GM13976 (cell line): Measurements from ENCODE around the gene JAZF1.
"Not testable (repeated sequence)": the region's sequence is repeated elsewhere in the genome, so short reads cannot be mapped to it uniquely, and the experiment has no call there.

Experiments used
- DNase-seq: peaks from one replicate; pipeline ENCODE4 v3.0.0; 2012; ENCODE audit warnings: low spot score
- CTCF ChIP-seq: IDR thresholded peaks from 2 replicates; pipeline ENCODE4 v1.5.1; 2012; ENCODE audit warnings: borderline replicate concordance, mild to moderate bottlenecking; ENCODE audit not compliant: insufficient read depth; ENCODE audit errors: extremely low read depth, missing control alignments, control extremely low read depth
- in situ Hi-C: fragments of 300-500 bp; cut with MboI; formaldehyde crosslinking; loops from one replicate; pipeline ENCODE4 v1.12.0; 2022; ENCODE audit warnings: low sequenced_read_pairs, mixed read lengths, inconsistent platforms; ENCODE audit not compliant: unreplicated experiment

Gene JAZF1

DNA sequence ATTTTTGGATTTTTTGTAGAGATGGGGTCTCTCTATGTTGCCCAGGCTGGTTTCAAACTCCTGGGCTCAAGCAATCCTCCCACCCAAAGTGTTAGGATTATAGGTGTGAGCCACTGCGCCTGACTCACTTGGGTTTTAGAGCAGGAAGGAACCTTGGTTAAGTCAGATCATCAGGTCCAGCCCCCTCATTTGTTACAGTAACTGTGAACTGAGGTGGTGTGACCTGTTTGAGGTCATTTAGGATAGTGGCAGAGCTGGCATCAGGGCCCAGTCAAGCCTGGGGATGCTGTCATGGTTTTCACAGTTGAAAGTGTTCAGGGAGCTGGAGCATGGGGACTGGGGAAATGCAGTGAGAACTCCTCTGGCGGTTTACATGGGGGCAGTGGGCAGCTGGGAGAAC, 281.0 kb downstream of the JAZF1 start:
- DNase-seq, result no peak
- in situ Hi-C loops, result no loop called here
- no peak for TF ChIP-seq CTCF

- no peak for TF ChIP-seq CTCF
- in situ Hi-C loops, result no loop called here
- no peak for DNase-seq
Measured at GRCh38 chr7:27897441-27897847, 283.2 kb downstream of the JAZF1 start.

DNA sequence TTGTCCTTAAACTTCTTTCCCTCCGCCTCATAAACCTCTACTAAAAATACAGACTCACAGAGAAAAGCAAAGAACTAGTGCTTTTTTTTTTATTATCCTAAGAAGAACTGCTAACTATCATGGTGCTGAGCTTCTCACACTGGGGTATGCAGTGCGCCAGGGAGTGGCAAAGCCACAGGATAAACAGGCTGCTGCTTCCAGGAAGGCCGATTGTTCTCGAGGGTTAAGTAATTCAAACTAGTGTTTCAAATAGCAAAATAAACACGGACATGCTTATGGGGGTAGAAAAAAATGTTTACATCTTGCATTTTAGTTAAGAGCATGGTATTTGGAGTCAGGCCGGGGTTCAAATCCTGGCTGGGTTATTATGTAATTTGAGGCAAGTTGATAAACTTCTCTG, 283.6 kb downstream of the JAZF1 start:
- in situ Hi-C loops, result no loop called here
- TF ChIP-seq CTCF, result no peak
- no peak for DNase-seq

DNA sequence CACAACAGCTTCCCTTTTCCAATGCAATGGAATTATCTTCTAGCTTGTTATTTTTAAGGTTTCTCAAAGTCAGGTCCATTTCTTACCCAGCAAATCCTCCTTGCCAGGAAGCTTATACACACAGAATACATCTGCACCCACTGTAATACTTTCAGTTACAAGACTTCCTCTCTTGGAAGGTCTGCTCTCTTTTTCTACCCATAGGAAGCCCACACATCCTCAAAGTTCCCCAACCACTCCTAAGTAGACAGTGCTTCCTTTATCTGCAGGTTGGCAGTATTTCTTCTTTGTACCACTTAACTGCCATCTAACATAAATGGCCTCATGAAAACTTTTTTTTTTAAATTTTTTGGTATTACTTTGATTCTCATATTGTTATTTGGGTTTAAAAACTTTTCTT, 285.0 kb downstream of the JAZF1 start:
- in situ Hi-C loops, result no loop called here
- DNase-seq, result no peak
- no peak for TF ChIP-seq CTCF

DNA sequence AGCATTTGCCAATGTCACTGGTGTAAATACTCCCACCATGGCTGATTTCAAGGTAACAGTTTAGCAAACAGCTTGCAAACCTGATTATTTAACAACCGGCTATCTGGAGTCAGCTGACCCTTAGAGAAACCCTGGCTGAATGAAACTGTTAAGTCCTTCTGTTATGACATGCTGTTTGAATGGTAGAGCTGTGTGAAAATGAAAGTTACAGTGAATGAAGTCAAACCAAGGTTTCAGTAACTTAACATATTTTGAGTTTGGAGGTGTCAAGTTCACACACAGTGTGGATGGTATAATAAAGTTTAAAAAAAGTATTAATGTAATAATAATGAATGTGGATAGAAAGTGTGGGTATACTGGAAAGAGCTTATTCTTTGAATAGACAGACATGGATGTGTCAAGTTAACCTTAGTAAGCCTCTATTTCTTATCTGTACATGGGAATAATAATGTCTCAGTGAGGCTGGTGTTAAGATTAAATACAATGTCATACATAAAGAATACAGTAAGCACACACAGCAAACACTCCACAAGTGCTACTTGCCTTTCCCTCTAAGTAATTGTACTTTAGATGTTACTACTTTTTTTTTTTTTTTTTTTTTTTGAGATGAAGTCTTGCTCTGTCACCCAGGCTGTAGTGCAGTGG, 290.3 kb downstream of the JAZF1 start:
- DNase-seq, result peak; percentile 62
- in situ Hi-C loops, result no loop called here
- no peak for TF ChIP-seq CTCF

DNA sequence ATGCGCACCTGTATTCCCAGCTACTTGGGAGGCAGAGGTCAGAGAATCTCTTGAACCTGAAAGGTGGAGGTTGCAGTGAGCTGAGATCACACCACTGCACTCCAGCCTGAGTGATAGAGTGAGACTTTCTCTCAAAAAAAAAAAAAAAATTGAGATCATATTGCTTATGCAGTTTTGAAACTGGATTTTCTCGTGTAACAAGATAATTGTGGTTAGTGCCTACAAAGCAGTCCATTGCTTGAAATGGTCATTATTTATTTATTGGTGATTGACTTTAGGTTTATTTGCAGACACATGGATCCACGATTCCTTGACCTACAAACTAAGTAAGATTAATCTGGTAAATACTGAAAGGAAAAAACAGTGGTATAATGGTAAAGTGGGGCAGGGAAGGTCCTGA, 290.8 kb downstream of the JAZF1 start:
- no peak for TF ChIP-seq CTCF
- in situ Hi-C loops, result no loop called here
- no peak for DNase-seq

DNA sequence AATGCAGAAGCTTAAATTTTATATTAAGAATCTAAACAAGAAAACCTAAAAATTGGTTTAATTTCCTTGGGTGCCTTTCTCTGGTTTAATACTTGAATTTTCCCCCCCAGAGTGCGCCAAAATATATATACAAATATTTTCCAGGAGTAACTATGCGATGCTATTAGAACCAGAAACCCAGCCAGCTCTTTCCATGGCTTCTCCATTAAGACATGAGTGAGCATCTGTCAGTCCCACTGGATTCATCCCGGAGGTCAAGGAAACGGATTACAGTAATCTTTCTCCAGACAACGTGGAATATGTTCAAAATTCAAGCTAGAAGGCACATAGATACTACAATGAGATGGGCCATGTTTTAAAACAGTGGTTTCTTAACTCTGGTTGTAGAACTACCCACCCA, 291.9 kb downstream of the JAZF1 start:
- in situ Hi-C loops, result no loop called here
- no peak for TF ChIP-seq CTCF
- DNase-seq, result no peak

- DNase-seq, in situ Hi-C loops: not testable (repeated sequence)
Measured at GRCh38 chr7:27886710-27887109, 293.9 kb downstream of the JAZF1 start.
